Right lobe of liver (tissue), 4 donors: ENCODE data around the gene CUTC.

ENCODE experiments used
- POLR2A ChIP-seq: fragments of 450-650 bp; IDR thresholded peaks from one replicate; pipeline ENCODE4 v1.6.1; 2017; ENCODE audit warnings: antibody characterized with exemption, mild to moderate bottlenecking
- TF ChIP-seq, protein P1 (sequence below), 4 donors: fragments of 200-600 bp in 3 of 4; fragments of 450-650 bp in 1 of 4; IDR thresholded peaks; one replicate each; pipeline versions ENCODE4 v1.5.1 to v1.8.0; 2016 to 2022; ENCODE audit warnings: antibody characterized with exemption in 4 of 4, mild to moderate bottlenecking in 2 of 4
- donor health status: DM: no; HTN: no; CAD: no.
- donor health status: DM: no; HTN: no; CAD: no.
- donor health status: DM: no; HTN: yes; CAD: no.

GRCh38 chr10:99784727-99785441 lies 52.9 kb downstream of the CUTC start:
- TF ChIP-seq, protein P1, sequence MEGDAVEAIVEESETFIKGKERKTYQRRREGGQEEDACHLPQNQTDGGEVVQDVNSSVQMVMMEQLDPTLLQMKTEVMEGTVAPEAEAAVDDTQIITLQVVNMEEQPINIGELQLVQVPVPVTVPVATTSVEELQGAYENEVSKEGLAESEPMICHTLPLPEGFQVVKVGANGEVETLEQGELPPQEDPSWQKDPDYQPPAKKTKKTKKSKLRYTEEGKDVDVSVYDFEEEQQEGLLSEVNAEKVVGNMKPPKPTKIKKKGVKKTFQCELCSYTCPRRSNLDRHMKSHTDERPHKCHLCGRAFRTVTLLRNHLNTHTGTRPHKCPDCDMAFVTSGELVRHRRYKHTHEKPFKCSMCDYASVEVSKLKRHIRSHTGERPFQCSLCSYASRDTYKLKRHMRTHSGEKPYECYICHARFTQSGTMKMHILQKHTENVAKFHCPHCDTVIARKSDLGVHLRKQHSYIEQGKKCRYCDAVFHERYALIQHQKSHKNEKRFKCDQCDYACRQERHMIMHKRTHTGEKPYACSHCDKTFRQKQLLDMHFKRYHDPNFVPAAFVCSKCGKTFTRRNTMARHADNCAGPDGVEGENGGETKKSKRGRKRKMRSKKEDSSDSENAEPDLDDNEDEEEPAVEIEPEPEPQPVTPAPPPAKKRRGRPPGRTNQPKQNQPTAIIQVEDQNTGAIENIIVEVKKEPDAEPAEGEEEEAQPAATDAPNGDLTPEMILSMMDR (IDR thresholded peaks at IDR 0.05) = no peak
- peak; percentile 16 for TF ChIP-seq POLR2A
